SK-N-SH (cell line): ENCODE data around the gene COL23A1. TPM values are rescaled to one million over a fixed set of nuclear protein-coding genes. Genes with fewer than 3 reads are reported as not detected.
A peak's percentile ranks its signal among the peaks of the same experiment; 100 is the strongest.

Experiments used
- CTCF ChIA-PET: fragments of 300-600, 350-600 bp; formaldehyde crosslinking; extraction: SDS; loops from one replicate; lab custom pipeline; 2021; lab: Yijun Ruan, JAX
- POLR2A ChIA-PET: fragments of 350-600 bp; sonication (Branson Sonifier 250); formaldehyde crosslinking; extraction: SDS; loops from one replicate; lab custom pipeline; 2020; ENCODE audit warnings: antibody characterized with exemption, inconsistent platforms; lab: Yijun Ruan, JAX
- DNase-seq: peaks from one replicate; pipeline ENCODE4 v3.0.0; 2012
- H2AFZ ChIP-seq: fragments of 200-600 bp; sonication (generic); 2 replicates; pipeline ENCODE4 v1.8.1; 2016; ENCODE audit warnings: antibody characterized with exemption, mild to moderate bottlenecking, low read depth
- H3F3A ChIP-seq: fragments of 200-600 bp; sonication (generic); replicated peaks from 2 replicates; pipeline ENCODE3; 2016; ENCODE audit warnings: antibody characterized with exemption, mild to moderate bottlenecking; ENCODE audit not compliant: insufficient read depth
- H3K27ac ChIP-seq, 2 experiments: fragments of 200-500 bp in 1 of 2; fragments of 200-600 bp in 1 of 2; sonication (Bioruptor generic) in 1 of 2; sonication (generic), shearing (Covaris generic) in 1 of 2; 2 replicates each; pipeline versions ENCODE4 v1.5.1 to v1.6.1; 2014 to 2016; ENCODE audit warnings: low read depth in 2 of 2, inconsistent platforms in 1 of 2, low read length in 1 of 2, mild to moderate bottlenecking in 1 of 2, mixed read lengths in 1 of 2
- H3K27me3 ChIP-seq: fragments of 200-600 bp; sonication (generic), shearing (Covaris generic); 2 replicates; pipeline ENCODE4 v1.6.1; 2016; ENCODE audit warnings: mixed run types; ENCODE audit not compliant: insufficient read depth
- H3K36me3 ChIP-seq, 2 experiments: fragments of 200-500 bp in 1 of 2; fragments of 200-600 bp in 1 of 2; sonication (Bioruptor generic) in 1 of 2; sonication (generic) in 1 of 2; replicated peaks in 1 of 2; 2 replicates each; pipeline versions ENCODE3 to v1.5.1; 2014 to 2016; ENCODE audit warnings: low read length in 1 of 2, mild to moderate bottlenecking in 1 of 2; ENCODE audit not compliant: insufficient read depth in 2 of 2, control insufficient read depth in 1 of 2
- H3K4me1 ChIP-seq, 2 experiments: fragments of 200-500 bp in 1 of 2; fragments of 200-600 bp in 1 of 2; sonication (Bioruptor generic) in 1 of 2; sonication (generic), shearing (Covaris generic) in 1 of 2; 2 replicates each; pipeline versions ENCODE4 v1.5.1 to v1.6.1; 2014 to 2016; ENCODE audit warnings: low read depth in 1 of 2, low read length in 1 of 2, mixed run types in 1 of 2; ENCODE audit not compliant: insufficient read depth in 2 of 2, control insufficient read depth in 1 of 2
- H3K4me2 ChIP-seq: fragments of 200-600 bp; sonication (generic), shearing (Covaris generic); 2 replicates; pipeline ENCODE4 v1.6.1; 2017; ENCODE audit warnings: mixed run types
- H3K4me3 ChIP-seq, 2 experiments: fragments of 200-500 bp in 1 of 2; fragments of 200-600 bp in 1 of 2; sonication (Bioruptor generic) in 1 of 2; sonication (generic), shearing (Covaris generic) in 1 of 2; 2 replicates each; pipeline versions ENCODE4 v1.5.1 to v1.8.1; 2014 to 2016; ENCODE audit warnings: low read depth in 2 of 2, inconsistent platforms in 1 of 2, low read length in 1 of 2, mild to moderate bottlenecking in 1 of 2, mixed read lengths in 1 of 2, moderate library complexity in 1 of 2
- H3K79me2 ChIP-seq: fragments of 200-600 bp; sonication (generic); 2 replicates; pipeline ENCODE4 v1.8.1; 2017; ENCODE audit warnings: mild to moderate bottlenecking; ENCODE audit not compliant: insufficient read depth
- H3K9ac ChIP-seq: fragments of 200-600 bp; sonication (generic); 2 replicates; pipeline ENCODE4 v1.6.1; 2017; ENCODE audit warnings: mixed run types
- H3K9me2 ChIP-seq: fragments of 200-600 bp; sonication (generic); 2 replicates; pipeline ENCODE4 v1.6.1; 2017; ENCODE audit warnings: mixed run types
- H3K9me3 ChIP-seq: fragments of 200-600 bp; sonication (generic); 2 replicates; pipeline ENCODE4 v1.6.1; 2017; ENCODE audit warnings: mixed run types, mild to moderate bottlenecking, moderate library complexity
- H4K20me1 ChIP-seq: fragments of 200-600 bp; sonication (generic); 2 replicates; pipeline ENCODE4 v1.6.1; 2017; ENCODE audit warnings: mild to moderate bottlenecking, mixed run types; ENCODE audit not compliant: insufficient read depth
- CHD2 ChIP-seq: fragments of 150-350 bp; IDR thresholded peaks from 2 replicates; pipeline ENCODE4 v1.6.1; 2018; ENCODE audit warnings: low read length; ENCODE audit not compliant: partially characterized antibody
- EP300 ChIP-seq, 2 experiments: IDR thresholded peaks; 2 replicates each; pipeline versions ENCODE4 v1.4.0 to v1.6.1; 2012; ENCODE audit warnings: borderline replicate concordance in 1 of 2, low read depth in 1 of 2, low read length in 1 of 2
- FOXM1 ChIP-seq: IDR thresholded peaks from 2 replicates; pipeline ENCODE4 v1.4.0; 2012; ENCODE audit warnings: low read depth, mild to moderate bottlenecking
- JUND ChIP-seq: IDR thresholded peaks from 2 replicates; pipeline ENCODE4 v1.4.0; 2012
- MEF2A ChIP-seq: IDR thresholded peaks from 2 replicates; pipeline ENCODE4 v1.4.0; 2012; ENCODE audit warnings: low read depth, borderline replicate concordance
- RCOR1 ChIP-seq: fragments of 150-350 bp; IDR thresholded peaks from 2 replicates; pipeline ENCODE4 v1.6.1; 2017; ENCODE audit warnings: antibody characterized with exemption, low read length
- RFX5 ChIP-seq: IDR thresholded peaks from 2 replicates; pipeline ENCODE4 v1.6.1; 2012; ENCODE audit warnings: mild to moderate bottlenecking, improper control_type of control experiment, low read length
- RXRA ChIP-seq: IDR thresholded peaks from 2 replicates; pipeline ENCODE4 v1.4.0; 2012; ENCODE audit warnings: low read depth, mild to moderate bottlenecking, borderline replicate concordance
- TCF12 ChIP-seq: IDR thresholded peaks from 2 replicates; pipeline ENCODE4 v1.4.0; 2012
- YY1 ChIP-seq: IDR thresholded peaks from 2 replicates; pipeline ENCODE4 v1.4.0; 2012; ENCODE audit warnings: low read depth, mild to moderate bottlenecking
- WGBS: methylation state at CpG from one replicate; pipeline ENCODE4 v1.1.6; 2017; ENCODE audit warnings: low lambda C conversion rate; 5-methylcytosine and 5-hydroxymethylcytosine counted together
- polyA plus RNA-seq, 3 experiments: library from polyadenylated mRNA; depleted of rRNA; stranded (reverse); fragments of >200 nt; gene quantifications; 2 replicates each; pipeline ENCODE4 v1.2.3, GENCODE V29; 2012
- TF ChIP-seq, protein P1 (sequence below): fragments of 150-350 bp; IDR thresholded peaks from 2 replicates; pipeline ENCODE4 v1.6.1; 2017; ENCODE audit warnings: antibody characterized with exemption, low read length, low read depth, borderline replicate concordance
- TF ChIP-seq, protein P2 (sequence below): IDR thresholded peaks from 2 replicates; pipeline ENCODE4 v1.4.0; 2012; ENCODE audit warnings: low read depth, borderline replicate concordance
- TF ChIP-seq, protein P3 (sequence below): IDR thresholded peaks from 2 replicates; pipeline ENCODE4 v1.4.0; 2012; ENCODE audit warnings: low read depth
- TF ChIP-seq, protein P4 (sequence below): IDR thresholded peaks from 2 replicates; pipeline ENCODE4 v1.6.1; 2012; ENCODE audit warnings: mild to moderate bottlenecking, low read depth, low read length, moderate library complexity
- TF ChIP-seq, protein P5 (sequence below): IDR thresholded peaks from 2 replicates; pipeline ENCODE4 v1.4.0; 2012; ENCODE audit warnings: low read depth, borderline replicate concordance

The COL23A1 gene
- polyA plus RNA-seq, 1 of the 3 experiments (the other 2 are of a cell fraction), result 0.10 TPM

DNA sequence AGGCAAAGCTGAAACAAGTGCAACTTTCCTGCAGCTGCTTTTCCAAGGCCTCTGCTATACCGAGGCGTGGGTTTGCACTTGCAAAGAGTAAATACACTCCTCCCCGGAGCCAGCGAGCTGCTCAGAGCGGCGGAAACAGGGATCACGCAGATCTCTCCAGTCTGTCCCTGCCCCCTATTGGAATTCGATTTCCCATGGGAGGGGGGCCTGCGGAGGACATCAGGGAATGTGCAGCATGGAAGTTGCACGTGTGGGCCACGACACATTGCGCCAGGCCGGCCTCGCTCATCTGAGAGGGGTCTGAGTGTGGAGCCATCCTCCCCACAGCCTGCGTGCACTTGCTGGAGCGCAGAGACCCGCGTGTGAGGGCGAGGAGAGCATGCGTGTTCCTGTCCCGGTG is 253.3 kb downstream of the COL23A1 start:
- no peaks in the 10 kb centered on the region for H3K9me3 ChIP-seq
- POLR2A ChIA-PET, result no interaction called here
- H3K9me2 ChIP-seq, result no peaks in the 10 kb centered on the region
- no peak overlapping the region for H3K9ac ChIP-seq
- H3F3A ChIP-seq, result no peaks in the 10 kb centered on the region
- no peak for DNase-seq
- H3K79me2 ChIP-seq, result no peaks in the 10 kb centered on the region
- H3K4me1 ChIP-seq, result peaks cover 0 to 71% of the 10 kb centered on the region in 2 experiments; a peak in 2 of 4 replicates
- no peaks in the 10 kb centered on the region for H4K20me1 ChIP-seq
- H3K27me3 ChIP-seq, result no peaks in the 10 kb centered on the region
- no peak for TF ChIP-seq MEF2A
- TF ChIP-seq, protein P1, sequence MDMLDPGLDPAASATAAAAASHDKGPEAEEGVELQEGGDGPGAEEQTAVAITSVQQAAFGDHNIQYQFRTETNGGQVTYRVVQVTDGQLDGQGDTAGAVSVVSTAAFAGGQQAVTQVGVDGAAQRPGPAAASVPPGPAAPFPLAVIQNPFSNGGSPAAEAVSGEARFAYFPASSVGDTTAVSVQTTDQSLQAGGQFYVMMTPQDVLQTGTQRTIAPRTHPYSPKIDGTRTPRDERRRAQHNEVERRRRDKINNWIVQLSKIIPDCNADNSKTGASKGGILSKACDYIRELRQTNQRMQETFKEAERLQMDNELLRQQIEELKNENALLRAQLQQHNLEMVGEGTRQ, result no peak
- TF ChIP-seq, protein P2, sequence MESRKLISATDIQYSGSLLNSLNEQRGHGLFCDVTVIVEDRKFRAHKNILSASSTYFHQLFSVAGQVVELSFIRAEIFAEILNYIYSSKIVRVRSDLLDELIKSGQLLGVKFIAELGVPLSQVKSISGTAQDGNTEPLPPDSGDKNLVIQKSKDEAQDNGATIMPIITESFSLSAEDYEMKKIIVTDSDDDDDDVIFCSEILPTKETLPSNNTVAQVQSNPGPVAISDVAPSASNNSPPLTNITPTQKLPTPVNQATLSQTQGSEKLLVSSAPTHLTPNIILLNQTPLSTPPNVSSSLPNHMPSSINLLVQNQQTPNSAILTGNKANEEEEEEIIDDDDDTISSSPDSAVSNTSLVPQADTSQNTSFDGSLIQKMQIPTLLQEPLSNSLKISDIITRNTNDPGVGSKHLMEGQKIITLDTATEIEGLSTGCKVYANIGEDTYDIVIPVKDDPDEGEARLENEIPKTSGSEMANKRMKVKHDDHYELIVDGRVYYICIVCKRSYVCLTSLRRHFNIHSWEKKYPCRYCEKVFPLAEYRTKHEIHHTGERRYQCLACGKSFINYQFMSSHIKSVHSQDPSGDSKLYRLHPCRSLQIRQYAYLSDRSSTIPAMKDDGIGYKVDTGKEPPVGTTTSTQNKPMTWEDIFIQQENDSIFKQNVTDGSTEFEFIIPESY, result no peak
- no peak for TF ChIP-seq JUND
- no peak for TF ChIP-seq YY1
- TF ChIP-seq RFX5, result no peak
- no peak for TF ChIP-seq EP300 (IDR thresholded peaks at IDR 0.05; ENCODE audit: borderline replicate concordance in 1 of 2, low read depth in 1 of 2, low read length in 1 of 2)
- no peak for TF ChIP-seq FOXM1
- TF ChIP-seq RCOR1, result no peak
- no peak for TF ChIP-seq RXRA
- TF ChIP-seq, protein P3, sequence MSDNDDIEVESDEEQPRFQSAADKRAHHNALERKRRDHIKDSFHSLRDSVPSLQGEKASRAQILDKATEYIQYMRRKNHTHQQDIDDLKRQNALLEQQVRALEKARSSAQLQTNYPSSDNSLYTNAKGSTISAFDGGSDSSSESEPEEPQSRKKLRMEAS, result no peak
- TF ChIP-seq, protein P4, sequence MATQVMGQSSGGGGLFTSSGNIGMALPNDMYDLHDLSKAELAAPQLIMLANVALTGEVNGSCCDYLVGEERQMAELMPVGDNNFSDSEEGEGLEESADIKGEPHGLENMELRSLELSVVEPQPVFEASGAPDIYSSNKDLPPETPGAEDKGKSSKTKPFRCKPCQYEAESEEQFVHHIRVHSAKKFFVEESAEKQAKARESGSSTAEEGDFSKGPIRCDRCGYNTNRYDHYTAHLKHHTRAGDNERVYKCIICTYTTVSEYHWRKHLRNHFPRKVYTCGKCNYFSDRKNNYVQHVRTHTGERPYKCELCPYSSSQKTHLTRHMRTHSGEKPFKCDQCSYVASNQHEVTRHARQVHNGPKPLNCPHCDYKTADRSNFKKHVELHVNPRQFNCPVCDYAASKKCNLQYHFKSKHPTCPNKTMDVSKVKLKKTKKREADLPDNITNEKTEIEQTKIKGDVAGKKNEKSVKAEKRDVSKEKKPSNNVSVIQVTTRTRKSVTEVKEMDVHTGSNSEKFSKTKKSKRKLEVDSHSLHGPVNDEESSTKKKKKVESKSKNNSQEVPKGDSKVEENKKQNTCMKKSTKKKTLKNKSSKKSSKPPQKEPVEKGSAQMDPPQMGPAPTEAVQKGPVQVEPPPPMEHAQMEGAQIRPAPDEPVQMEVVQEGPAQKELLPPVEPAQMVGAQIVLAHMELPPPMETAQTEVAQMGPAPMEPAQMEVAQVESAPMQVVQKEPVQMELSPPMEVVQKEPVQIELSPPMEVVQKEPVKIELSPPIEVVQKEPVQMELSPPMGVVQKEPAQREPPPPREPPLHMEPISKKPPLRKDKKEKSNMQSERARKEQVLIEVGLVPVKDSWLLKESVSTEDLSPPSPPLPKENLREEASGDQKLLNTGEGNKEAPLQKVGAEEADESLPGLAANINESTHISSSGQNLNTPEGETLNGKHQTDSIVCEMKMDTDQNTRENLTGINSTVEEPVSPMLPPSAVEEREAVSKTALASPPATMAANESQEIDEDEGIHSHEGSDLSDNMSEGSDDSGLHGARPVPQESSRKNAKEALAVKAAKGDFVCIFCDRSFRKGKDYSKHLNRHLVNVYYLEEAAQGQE, result no peak
- TF ChIP-seq TCF12, result no peak
- TF ChIP-seq, protein P5, sequence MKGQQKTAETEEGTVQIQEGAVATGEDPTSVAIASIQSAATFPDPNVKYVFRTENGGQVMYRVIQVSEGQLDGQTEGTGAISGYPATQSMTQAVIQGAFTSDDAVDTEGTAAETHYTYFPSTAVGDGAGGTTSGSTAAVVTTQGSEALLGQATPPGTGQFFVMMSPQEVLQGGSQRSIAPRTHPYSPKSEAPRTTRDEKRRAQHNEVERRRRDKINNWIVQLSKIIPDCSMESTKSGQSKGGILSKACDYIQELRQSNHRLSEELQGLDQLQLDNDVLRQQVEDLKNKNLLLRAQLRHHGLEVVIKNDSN, result no peak
- no peak for TF ChIP-seq CHD2
- TF ChIP-seq, all 33 proteins: peak for 0
- CTCF ChIA-PET, result interaction anchor here (0.6 to 1.4 kb wide), 2 partner anchors 56 kb away, joined by 3 read pairs; no protein-coding TSS in a partner anchor
- H3K4me2 ChIP-seq, result no peak overlapping the region
- no peak overlapping the region for H3K4me3 ChIP-seq
- WGBS, result 55% methylated on average over 15 of the region's 21 CpGs
- H3K36me3 ChIP-seq, result no peaks in the 10 kb centered on the region
- peak overlapping the region in 1 of 2 experiments; percentile 94; a peak in 2 of 4 replicates for H3K27ac ChIP-seq
- H2AFZ ChIP-seq, result no peak overlapping the region
